Kidney (tissue), 14 donors: ENCODE data around the gene UPK1B. TPM values are rescaled to one million over a fixed set of nuclear protein-coding genes. Genes with fewer than 3 reads are reported as not detected.

Experiments used
- DNase-seq, 5 donors: peaks; one replicate each; pipeline ENCODE4 v3.0.0-alpha.2; 2013 to 2020
- FAIRE-seq: peaks from 2 replicates; lab custom pipeline; 2012; peaks lifted over from hg19 to GRCh38; lab: Jason Lieb, UNC
- H3K27ac ChIP-seq, 2 donors: one replicate each; pipeline ENCODE4 v1.7.0; 2013; ENCODE audit warnings: low read depth in 2 of 2, low read length in 2 of 2, inconsistent platforms in 1 of 2
- H3K27me3 ChIP-seq: one replicate; pipeline ENCODE4 v1.7.1; 2013; ENCODE audit warnings: low read length, inconsistent platforms; ENCODE audit not compliant: control insufficient read depth, insufficient read depth
- H3K36me3 ChIP-seq, 3 donors: one replicate each; pipeline versions ENCODE4 v1.7.0 to v1.7.1; 2013; ENCODE audit warnings: low read length in 3 of 3, control low read depth in 1 of 3, inconsistent platforms in 1 of 3; ENCODE audit not compliant: insufficient read depth in 3 of 3, control insufficient read depth in 2 of 3
- H3K4me1 ChIP-seq, 3 donors: one replicate each; pipeline versions ENCODE4 v1.7.0 to v1.7.1; 2013; ENCODE audit warnings: low read length in 3 of 3, inconsistent platforms in 1 of 3, low read depth in 1 of 3; ENCODE audit not compliant: control insufficient read depth in 2 of 3, insufficient read depth in 2 of 3
- H3K4me3 ChIP-seq, 3 donors: one replicate each; pipeline versions ENCODE4 v1.7.0 to v1.8.1; 2013; ENCODE audit warnings: low read length in 3 of 3, control low read depth in 1 of 3, inconsistent platforms in 1 of 3
- H3K9ac ChIP-seq, 3 donors: one replicate each; pipeline versions ENCODE4 v1.7.0 to v1.7.1; 2013; ENCODE audit warnings: low read length in 3 of 3, control low read depth in 1 of 3, inconsistent platforms in 1 of 3
- H3K9me3 ChIP-seq, 3 donors: one replicate each; pipeline versions ENCODE4 v1.7.0 to v1.7.1; 2013; ENCODE audit warnings: low read length in 3 of 3, control low read depth in 1 of 3, inconsistent platforms in 1 of 3; ENCODE audit not compliant: control insufficient read depth in 2 of 3, insufficient read depth in 1 of 3
- intact Hi-C: fragments of 100-400 bp; cut with DNase I; formaldehyde crosslinking; loops from one replicate; pipeline ENCODE4 v1.11.1; 2022
- polyA plus RNA-seq: library from polyadenylated mRNA; stranded (reverse); fragments of 350-450 nt; fragmentation: Illumina TruSeq; extraction: RNeasy Lipid Tissue Mini Kit (QIAGEN cat#74804); gene quantifications from one replicate; pipeline ENCODE4 v1.2.3, GENCODE V29; 2014; ENCODE audit warnings: low read depth, low replicate concordance; ENCODE audit not compliant: insufficient read depth
- total RNA-seq: library from RNA; stranded (reverse); fragmentation: NEBNext Ultra II Directional; extraction: Animal tissue kit (Norgen Biotek cat#: 25700); gene quantifications from one replicate; pipeline ENCODE4 v1.2.1, GENCODE V29; 2021
- TF ChIP-seq, protein P1 (sequence below): IDR thresholded peaks from 3 replicates; pipeline ENCODE4 v1.5.1; 2012; ENCODE audit warnings: mild to moderate bottlenecking, moderate library complexity, borderline replicate concordance; ENCODE audit not compliant: insufficient read depth; ENCODE audit errors: extremely low read depth
- donor health status: control.
- donor health status: control.
- donor health status: control.
- donor health status: control.
- donor health status: control.
- donor health status: DM: yes; HTN: yes; CAD: no.
- donor health status: Normal renal cell carcinoma (clear cell type).

The UPK1B gene
- total and polyA plus RNA-seq, 2 donors from 2014 or later: 3.9 to 12.4 TPM

DNA sequence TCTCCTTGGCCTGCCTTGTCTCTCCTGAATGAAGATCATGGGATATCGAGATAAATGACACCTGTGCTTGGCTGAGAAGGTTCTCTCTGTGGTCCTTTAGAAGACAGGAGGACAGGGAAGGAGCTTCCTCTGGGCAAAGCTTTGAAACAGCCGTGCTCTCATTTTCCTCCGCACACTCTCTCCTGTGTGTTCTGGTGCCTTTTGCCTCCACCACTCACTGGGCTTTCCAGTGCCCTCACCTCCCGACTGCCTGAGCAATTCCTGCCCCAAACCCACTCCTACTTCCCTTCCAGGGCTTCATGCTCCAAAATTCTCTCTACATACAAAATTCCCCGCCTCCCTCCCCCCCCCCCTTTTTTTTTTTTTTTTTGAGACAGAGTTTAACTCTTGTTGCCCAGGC lies 32.3 kb downstream of the UPK1B start:
- intact Hi-C loops: no loop called here
- FAIRE-seq: no peak

DNA sequence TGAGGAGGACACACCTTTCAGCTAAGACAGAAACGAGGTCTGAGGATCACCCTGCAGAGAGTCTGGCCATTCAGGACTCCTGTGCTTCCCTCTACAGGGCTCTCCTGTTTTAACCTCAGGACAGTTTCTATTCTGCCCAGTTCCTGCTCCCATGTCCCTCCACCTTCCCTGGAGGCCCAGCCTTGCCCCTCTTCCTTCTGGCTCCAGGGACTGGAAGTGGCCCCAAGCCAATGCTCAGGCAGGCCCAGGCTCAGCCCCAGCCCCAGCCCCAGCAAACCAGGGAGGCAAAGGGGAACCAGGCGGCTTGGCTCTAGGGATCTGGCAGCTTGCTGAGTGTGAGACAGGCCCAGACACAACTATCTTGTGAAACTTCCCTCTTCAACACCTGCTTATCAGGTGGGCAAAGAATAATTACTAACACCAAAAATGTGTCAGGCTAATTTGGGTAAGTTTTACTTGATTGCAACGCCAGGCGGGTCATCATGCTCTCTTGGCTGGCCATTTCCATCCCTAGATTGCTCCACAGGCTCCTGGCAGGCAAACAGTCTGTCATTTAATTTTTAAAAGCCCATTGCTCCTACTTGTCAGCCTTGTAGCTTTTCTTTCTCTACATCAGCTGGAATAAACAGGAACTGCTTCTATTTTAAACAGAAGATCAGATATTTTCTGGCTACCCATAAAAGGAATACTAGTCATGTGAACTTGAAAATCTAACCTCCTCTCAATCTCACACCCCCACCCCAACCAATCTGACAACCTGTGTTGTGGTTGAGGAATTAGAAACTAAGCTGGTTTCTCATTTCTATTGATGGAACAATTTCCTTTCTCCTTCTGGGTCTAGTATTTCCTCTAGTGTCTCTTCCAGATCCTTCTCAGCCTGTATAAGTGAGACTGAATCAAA lies 33.5 kb downstream of the UPK1B start:
- intact Hi-C loops: no loop called here
- no peaks in the 10 kb centered on the region for H3K9me3 ChIP-seq
- no peaks in the 10 kb centered on the region for H3K27me3 ChIP-seq
- peak overlapping the region in 1 of 2 donors; percentile 17 for H3K27ac ChIP-seq
- DNase-seq (no peak), FAIRE-seq (no peak)
- TF ChIP-seq, protein P1, sequence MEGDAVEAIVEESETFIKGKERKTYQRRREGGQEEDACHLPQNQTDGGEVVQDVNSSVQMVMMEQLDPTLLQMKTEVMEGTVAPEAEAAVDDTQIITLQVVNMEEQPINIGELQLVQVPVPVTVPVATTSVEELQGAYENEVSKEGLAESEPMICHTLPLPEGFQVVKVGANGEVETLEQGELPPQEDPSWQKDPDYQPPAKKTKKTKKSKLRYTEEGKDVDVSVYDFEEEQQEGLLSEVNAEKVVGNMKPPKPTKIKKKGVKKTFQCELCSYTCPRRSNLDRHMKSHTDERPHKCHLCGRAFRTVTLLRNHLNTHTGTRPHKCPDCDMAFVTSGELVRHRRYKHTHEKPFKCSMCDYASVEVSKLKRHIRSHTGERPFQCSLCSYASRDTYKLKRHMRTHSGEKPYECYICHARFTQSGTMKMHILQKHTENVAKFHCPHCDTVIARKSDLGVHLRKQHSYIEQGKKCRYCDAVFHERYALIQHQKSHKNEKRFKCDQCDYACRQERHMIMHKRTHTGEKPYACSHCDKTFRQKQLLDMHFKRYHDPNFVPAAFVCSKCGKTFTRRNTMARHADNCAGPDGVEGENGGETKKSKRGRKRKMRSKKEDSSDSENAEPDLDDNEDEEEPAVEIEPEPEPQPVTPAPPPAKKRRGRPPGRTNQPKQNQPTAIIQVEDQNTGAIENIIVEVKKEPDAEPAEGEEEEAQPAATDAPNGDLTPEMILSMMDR: no peak
- no peak overlapping the region for H3K9ac ChIP-seq
- peaks cover 0 to 36% (median 3%) of the 10 kb centered on the region in 3 donors for H3K4me1 ChIP-seq
- no peak overlapping the region for H3K4me3 ChIP-seq
- peaks cover 0 to 2% (median 0%) of the 10 kb centered on the region in 3 donors for H3K36me3 ChIP-seq

More for the DNA sequence above, 32.3 kb downstream of the UPK1B start:
- Histone ChIP-seq H3K4me3 (peak overlapping the region in 1 of 3 donors; percentile 22), H3K27ac (no peak overlapping the region), H3K9ac (no peak overlapping the region), H3K9me3 (no peaks in the 10 kb centered on the region), H3K27me3 (no peaks in the 10 kb centered on the region), H3K36me3 (peaks cover 0 to 2% (median 0%) of the 10 kb centered on the region in 3 donors), H3K4me1 (peaks cover 0 to 30% (median 3%) of the 10 kb centered on the region in 3 donors)
- DNase-seq: no peak
- TF ChIP-seq, protein P1: no peak

DNA sequence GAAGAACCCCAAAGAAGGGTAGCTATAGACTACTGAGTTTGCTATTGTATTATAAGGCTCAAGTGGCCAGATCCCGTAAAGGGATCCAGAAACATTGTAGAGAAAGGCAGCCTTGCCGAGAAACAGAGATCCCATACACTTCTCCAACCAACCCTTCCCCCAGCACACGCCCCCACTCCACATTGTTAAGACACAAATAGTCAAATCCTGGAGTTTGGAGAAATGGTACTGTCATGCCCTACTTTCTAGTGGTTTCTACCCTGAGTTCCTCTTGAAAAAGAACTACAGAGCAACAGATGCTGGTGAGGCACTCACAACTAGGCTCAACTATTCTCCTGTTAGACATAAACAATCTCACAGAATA lies 34.1 kb downstream of the UPK1B start:
- Histone ChIP-seq H3K4me1 (peaks cover 0 to 40% (median 3%) of the 10 kb centered on the region in 3 donors), H3K9me3 (no peaks in the 10 kb centered on the region), H3K4me3 (no peak overlapping the region), H3K9ac (no peak overlapping the region), H3K27me3 (no peaks in the 10 kb centered on the region), H3K36me3 (peaks cover 1 to 2% (median 2%) of the 10 kb centered on the region in 3 donors), H3K27ac (no peak overlapping the region)
- no peak for DNase-seq
- intact Hi-C loops: no loop called here
- TF ChIP-seq, protein P1: no peak
- FAIRE-seq: no peak
